H9 (cell line): ENCODE data around the gene DTNA. TPM values are rescaled to one million over a fixed set of nuclear protein-coding genes. Genes with fewer than 3 reads are reported as not detected.

Experiments used
- DNase-seq: peaks from one replicate; pipeline ENCODE4 v3.0.0-alpha.2; 2017
- H2AFZ ChIP-seq: one replicate; pipeline ENCODE4 v1.6.1; 2013; ENCODE audit warnings: mild to moderate bottlenecking, low read length, control low read depth, moderate library complexity
- H2AK5ac ChIP-seq: 2 replicates; pipeline ENCODE4 v1.6.1; 2013; ENCODE audit warnings: low read length, control low read depth, mixed read lengths; ENCODE audit not compliant: insufficient read length
- H2BK120ac ChIP-seq: one replicate; pipeline ENCODE4 v1.6.1; 2013; ENCODE audit warnings: low read depth, mild to moderate bottlenecking, low read length, control low read depth, inconsistent platforms; ENCODE audit not compliant: poor library complexity, severe bottlenecking
- H2BK12ac ChIP-seq: 2 replicates; pipeline ENCODE4 v1.6.1; 2013; ENCODE audit warnings: low read length, control low read depth, mixed read lengths, low read depth; ENCODE audit not compliant: insufficient read length
- H2BK15ac ChIP-seq: 2 replicates; pipeline ENCODE4 v1.6.1; 2013; ENCODE audit warnings: low read depth, low read length, control low read depth
- H2BK20ac ChIP-seq: one replicate; pipeline ENCODE4 v1.6.1; 2013; ENCODE audit warnings: low read depth, mild to moderate bottlenecking, low read length, control low read depth, inconsistent platforms; ENCODE audit not compliant: poor library complexity, severe bottlenecking
- H2BK5ac ChIP-seq: 2 replicates; pipeline ENCODE4 v1.6.1; 2013; ENCODE audit warnings: low read length, control low read depth, mixed read lengths; ENCODE audit not compliant: insufficient read length
- H3K14ac ChIP-seq: 2 replicates; pipeline ENCODE4 v1.6.1; 2013; ENCODE audit warnings: low read length, control low read depth; ENCODE audit not compliant: insufficient read depth
- H3K18ac ChIP-seq: 2 replicates; pipeline ENCODE4 v1.6.1; 2013; ENCODE audit warnings: low read depth, mild to moderate bottlenecking, mixed read lengths, low read length, control low read depth; ENCODE audit not compliant: insufficient read length
- H3K23ac ChIP-seq: 2 replicates; pipeline ENCODE4 v1.6.1; 2013; ENCODE audit warnings: low read length, control low read depth, mixed read lengths, low read depth; ENCODE audit not compliant: insufficient read length
- H3K23me2 ChIP-seq: 2 replicates; pipeline ENCODE4 v1.6.1; 2013; ENCODE audit warnings: low read depth, mild to moderate bottlenecking, mixed read lengths, low read length, control low read depth; ENCODE audit not compliant: insufficient read length, poor library complexity, severe bottlenecking
- H3K27ac ChIP-seq: 2 replicates; pipeline ENCODE4 v1.5.1; 2013; ENCODE audit warnings: low read length, control low read depth, mixed read lengths, low read depth; ENCODE audit not compliant: insufficient read length
- H3K27me3 ChIP-seq: 2 replicates; pipeline ENCODE4 v1.6.1; 2013; ENCODE audit warnings: low read length, control low read depth, inconsistent platforms; ENCODE audit not compliant: insufficient read depth
- H3K4ac ChIP-seq: 2 replicates; pipeline ENCODE4 v1.6.1; 2013; ENCODE audit warnings: low read depth, mild to moderate bottlenecking, control low read depth, inconsistent platforms, low read length, moderate library complexity
- H3K4me1 ChIP-seq: 2 replicates; pipeline ENCODE4 v1.6.1; 2013; ENCODE audit warnings: low read length, control low read depth, inconsistent platforms; ENCODE audit not compliant: insufficient read depth
- H3K4me2 ChIP-seq: 2 replicates; pipeline ENCODE4 v1.6.1; 2013; ENCODE audit warnings: low read length, control low read depth, mixed read lengths; ENCODE audit not compliant: insufficient read length, insufficient read depth
- H3K56ac ChIP-seq: 2 replicates; pipeline ENCODE4 v1.6.1; 2013; ENCODE audit warnings: low read depth, mild to moderate bottlenecking, mixed read lengths, low read length, control low read depth; ENCODE audit not compliant: insufficient read length
- H3K79me1 ChIP-seq: 2 replicates; pipeline ENCODE4 v1.6.1; 2013; ENCODE audit warnings: low read depth, mild to moderate bottlenecking, moderate library complexity, low read length, control low read depth, inconsistent platforms; ENCODE audit not compliant: insufficient read depth, poor library complexity, severe bottlenecking
- H3K79me2 ChIP-seq: 2 replicates; pipeline ENCODE4 v1.6.1; 2013; ENCODE audit warnings: low read length, control low read depth, inconsistent platforms; ENCODE audit not compliant: insufficient read depth
- H3K9ac ChIP-seq: 2 replicates; pipeline ENCODE4 v1.6.1; 2013; ENCODE audit warnings: low read length, control low read depth, mixed read lengths; ENCODE audit not compliant: insufficient read length; ENCODE audit errors: extremely low read depth
- H3K9me3 ChIP-seq: one replicate; pipeline ENCODE4 v1.6.1; 2013; ENCODE audit warnings: low read depth, low read length, inconsistent platforms; ENCODE audit not compliant: control insufficient read depth
- H3T11ph ChIP-seq: one replicate; pipeline ENCODE4 v1.6.1; 2013; ENCODE audit warnings: mild to moderate bottlenecking, low read length, control low read depth, inconsistent platforms
- H4K20me1 ChIP-seq: one replicate; pipeline ENCODE4 v1.6.1; 2013; ENCODE audit not compliant: control insufficient read depth, insufficient read length, insufficient read depth
- H4K5ac ChIP-seq: 2 replicates; pipeline ENCODE4 v1.6.1; 2013; ENCODE audit warnings: low read depth, mild to moderate bottlenecking, mixed read lengths, low read length, control low read depth; ENCODE audit not compliant: insufficient read length
- H4K8ac ChIP-seq: replicated peaks from 2 replicates; pipeline ENCODE4 v1.6.1; 2013; ENCODE audit warnings: low read length, control low read depth, mixed read lengths, low read depth; ENCODE audit not compliant: insufficient read length
- H4K91ac ChIP-seq: 2 replicates; pipeline ENCODE4 v1.6.1; 2013; ENCODE audit warnings: low read depth, mild to moderate bottlenecking, moderate library complexity, mixed read lengths, low read length, control low read depth; ENCODE audit not compliant: insufficient read length
- H3K27ac Mint-ChIP-seq, 3 experiments: 2 replicates in 2 of 3; 3 replicates in 1 of 3; pipeline ENCODE4 v1.8.0; 2020 to 2021; ENCODE audit warnings: mixed read lengths in 3 of 3, mild to moderate bottlenecking in 1 of 3, moderate library complexity in 1 of 3
- H3K27me3 Mint-ChIP-seq: 2 replicates; pipeline ENCODE4 v1.8.0; 2021; ENCODE audit warnings: low read depth, mild to moderate bottlenecking, moderate library complexity, mixed read lengths
- H3K36me3 Mint-ChIP-seq, 3 experiments: 2 replicates in 2 of 3; 3 replicates in 1 of 3; pipeline ENCODE4 v1.8.0; 2020 to 2021; ENCODE audit warnings: low read depth in 3 of 3, mixed read lengths in 3 of 3; ENCODE audit not compliant: insufficient read depth in 1 of 3
- H3K4me1 Mint-ChIP-seq, 2 experiments: 2 replicates each; pipeline ENCODE4 v1.8.0; 2020; ENCODE audit warnings: mixed read lengths in 2 of 2
- H3K4me3 Mint-ChIP-seq, 2 experiments: 2 replicates in 1 of 2; 3 replicates in 1 of 2; pipeline ENCODE4 v1.8.0; 2020 to 2021; ENCODE audit warnings: mild to moderate bottlenecking in 2 of 2, mixed read lengths in 2 of 2, moderate library complexity in 1 of 2
- H3K9me3 Mint-ChIP-seq, 2 experiments: 2 replicates in 1 of 2; 3 replicates in 1 of 2; pipeline ENCODE4 v1.8.0; 2020; ENCODE audit warnings: mild to moderate bottlenecking in 2 of 2, mixed read lengths in 2 of 2, moderate library complexity in 1 of 2
- CTCF ChIP-seq: fragments of 200-600 bp; sonication (generic); conservative IDR thresholded peaks from 3 replicates; pipeline ENCODE4 v1.8.0; 2021; ENCODE audit warnings: antibody characterized with exemption, mild to moderate bottlenecking
- WGBS: extraction: QIAGEN DNeasy Blood & Tissue Kit; methylation state at CpG from one replicate; pipeline ENCODE4 v1.1.7; 2013; ENCODE audit warnings: missing lambda C conversion rate, low lambda C conversion rate, mixed read lengths; ENCODE audit not compliant: insufficient read length; ENCODE audit errors: extremely low coverage; 5-methylcytosine and 5-hydroxymethylcytosine counted together
- total RNA-seq: library from RNA; stranded (reverse); gene quantifications from 2 replicates; pipeline ENCODE4 v1.2.1, GENCODE V29; 2021

DTNA gene
- total RNA-seq, 1 experiment from 2014 or later: 25.5 TPM

- no peak overlapping the region for H4K91ac ChIP-seq
- no peak overlapping the region for H2AFZ ChIP-seq
- H2BK120ac ChIP-seq: no peak overlapping the region
- no peak overlapping the region for H2AK5ac ChIP-seq
- H3K14ac ChIP-seq: no peak overlapping the region
- H3K56ac ChIP-seq: no peak overlapping the region
- H2BK20ac ChIP-seq: no peak overlapping the region
- no peak for TF ChIP-seq CTCF
- no peak overlapping the region for H3K9ac ChIP-seq
- no peaks in the 10 kb centered on the region for H4K20me1 ChIP-seq
- no peaks in the 10 kb centered on the region for H3K27me3 ChIP-seq
- H3K18ac ChIP-seq: no peak overlapping the region
- H3K79me2 ChIP-seq: no peaks in the 10 kb centered on the region
- no peak overlapping the region for H2BK5ac ChIP-seq
- no peak overlapping the region for H2BK15ac ChIP-seq
- H3K36me3 Mint-ChIP-seq: peaks cover 0 to 9% (median 2%) of the 10 kb centered on the region in 3 experiments; a peak in 1 of 7 replicates
- H3K4me3 Mint-ChIP-seq: no peak overlapping the region
- H3K27ac Mint-ChIP-seq: no peak overlapping the region
- H2BK12ac ChIP-seq: no peak overlapping the region
- no peaks in the 10 kb centered on the region for H3K4me1 ChIP-seq
- H3K9me3 Mint-ChIP-seq: peaks cover 0 to 1% of the 10 kb centered on the region in 2 experiments; a peak in 1 of 5 replicates
- no peaks in the 10 kb centered on the region for H3K9me3 ChIP-seq
- H3K23me2 ChIP-seq: no peaks in the 10 kb centered on the region
- H3K27me3 Mint-ChIP-seq: no peaks in the 10 kb centered on the region
- no peak overlapping the region for H4K8ac ChIP-seq
- DNase-seq: no peak
- no peak overlapping the region for H3K23ac ChIP-seq
- no peak overlapping the region for H3K27ac ChIP-seq
- no peak overlapping the region for H3K4me2 ChIP-seq
- H4K5ac ChIP-seq: no peak overlapping the region
- H3K4ac ChIP-seq: no peak overlapping the region
- H3T11ph ChIP-seq: no peak overlapping the region
- no CpG with 5 or more reads among the region's 2 CpGs for WGBS
- no peaks in the 10 kb centered on the region for H3K79me1 ChIP-seq
- H3K4me1 Mint-ChIP-seq: peaks cover 3 to 8% of the 10 kb centered on the region in 2 experiments; a peak in 1 of 4 replicates
Measured at GRCh38 chr18:34773378-34773777, 63.3 kb downstream of the DTNA start.
